ENCODE data around the gene HAGHL. TPM values are rescaled to one million over a fixed set of nuclear protein-coding genes. Genes with fewer than 3 reads are reported as not detected.
A peak's percentile ranks its signal among the peaks of the same experiment; 100 is the strongest.

HAGHL gene
- total RNA-seq = 7.4 TPM
- long read RNA-seq, transcript HAGHL-203 (8 exons, 1,347 nt) = major isoform, 6 of 13 reads
- long read RNA-seq, partial matches to known transcripts = 1 of 13 reads
- long read RNA-seq, other reads (novel, unspliced or antisense) = 5 of 13 reads

GRCh38 chr16:726438-727290 is at the start of gene HAGHL, which contains the start of gene CCDC78:
Gene HAGHL, plus strand, starts transcription at chr16:727106. Its CDS starts 404 bp downstream, at chr16:727510.
Gene CCDC78, minus strand, starts transcription at chr16:726443. Its CDS starts 76 bp downstream, at chr16:726367.
- no peak for DNase-seq (ENCODE audit: low spot score)

GRCh38 chr16:677316-678190 is 49.4 kb upstream of the HAGHL start:
- DNase-seq (ENCODE audit: low spot score) = no peak

GRCh38 chr16:678209-678857 is 48.6 kb upstream of the HAGHL start:
- no peak for DNase-seq (ENCODE audit: low spot score)

GRCh38 chr16:678858-679813 is 47.8 kb upstream of the HAGHL start:
- no peak for DNase-seq (ENCODE audit: low spot score)

GRCh38 chr16:679814-680624 is 46.9 kb upstream of the HAGHL start, which contains the start of gene STUB1:
Gene STUB1, plus strand, starts transcription at chr16:680410. Its CDS starts 116 bp downstream, at chr16:680526.
- DNase-seq (ENCODE audit: low spot score) = peak; percentile 95

- no peak for DNase-seq (ENCODE audit: low spot score)
Observed at GRCh38 chr16:680625-680945, 46.3 kb upstream of the HAGHL start.

GRCh38 chr16:680967-681745 is 45.8 kb upstream of the HAGHL start:
- no peak for DNase-seq (ENCODE audit: low spot score)

- DNase-seq (ENCODE audit: low spot score) = no peak
Observed at GRCh38 chr16:681746-682427, 45.0 kb upstream of the HAGHL start.

GRCh38 chr16:682493-683395 is 44.2 kb upstream of the HAGHL start:
- no peak for DNase-seq (ENCODE audit: low spot score)

- no peak for DNase-seq (ENCODE audit: low spot score)
Observed at GRCh38 chr16:683396-684070, 43.4 kb upstream of the HAGHL start.

GRCh38 chr16:684071-684794 is 42.7 kb upstream of the HAGHL start, which contains the start of gene JMJD8:
Gene JMJD8, minus strand, starts transcription at chr16:684334. Its CDS starts 15 bp downstream, at chr16:684319.
- DNase-seq (ENCODE audit: low spot score) = peak; percentile 99

- DNase-seq (ENCODE audit: low spot score) = no peak
Observed at GRCh38 chr16:684961-685696, 41.8 kb upstream of the HAGHL start.

GRCh38 chr16:685967-686366 is 40.9 kb upstream of the HAGHL start:
- no peak for DNase-seq (ENCODE audit: low spot score)

- DNase-seq (ENCODE audit: low spot score) = no peak
Observed at GRCh38 chr16:686459-687260, 40.2 kb upstream of the HAGHL start.

All from mesenteric fat pad (tissue), 1 donor.